SJSA1 (cell line): ENCODE measurements around the gene AASS. TPM values are rescaled to one million over a fixed set of nuclear protein-coding genes. Genes with fewer than 3 reads are reported as not detected.
A peak's percentile ranks its signal among the peaks of the same experiment; 100 is the strongest.
"Not testable (repeated sequence)": the region's sequence is repeated elsewhere in the genome, so short reads cannot be mapped to it uniquely, and the experiment has no call there.

Source experiments
- DNase-seq, 2 experiments: peaks; one replicate each; pipeline ENCODE4 v3.0.0-alpha.2; 2015 to 2020; ENCODE audit warnings: low spot score in 2 of 2, low read depth in 1 of 2
- H3K27ac ChIP-seq: fragments of 250-450 bp; sonication (Bioruptor Pico); 2 replicates; pipeline ENCODE4 v1.5.1; 2020; ENCODE audit warnings: mild to moderate bottlenecking, moderate library complexity
- H3K27me3 ChIP-seq: fragments of 250-450 bp; sonication (Bioruptor Pico); replicated peaks from 2 replicates; pipeline ENCODE4 v1.5.1; 2020; ENCODE audit warnings: mild to moderate bottlenecking, moderate library complexity
- H3K36me3 ChIP-seq: fragments of 250-450 bp; sonication (Bioruptor Pico); 2 replicates; pipeline ENCODE4 v1.5.1; 2020; ENCODE audit warnings: mild to moderate bottlenecking
- H3K4me1 ChIP-seq: fragments of 250-450 bp; sonication (Bioruptor Pico); replicated peaks from 2 replicates; pipeline ENCODE4 v1.6.1; 2021; ENCODE audit warnings: mild to moderate bottlenecking
- H3K4me3 ChIP-seq: fragments of 250-450 bp; sonication (Bioruptor Pico); 2 replicates; pipeline ENCODE4 v1.5.1; 2020; ENCODE audit warnings: mild to moderate bottlenecking
- H3K9me3 ChIP-seq: fragments of 250-450 bp; sonication (Bioruptor Pico); replicated peaks from 2 replicates; pipeline ENCODE4 v1.5.1; 2020; ENCODE audit warnings: mild to moderate bottlenecking
- total RNA-seq: library from RNA; depleted of rRNA; stranded (reverse); fragments of >200 nt; shearing (Covaris generic); gene quantifications from 2 replicates; pipeline ENCODE4 v1.2.3, GENCODE V29; 2014; rRNA removed

AASS gene
- 14.4 and 18.7 TPM in 2 replicates for total RNA-seq

DNA sequence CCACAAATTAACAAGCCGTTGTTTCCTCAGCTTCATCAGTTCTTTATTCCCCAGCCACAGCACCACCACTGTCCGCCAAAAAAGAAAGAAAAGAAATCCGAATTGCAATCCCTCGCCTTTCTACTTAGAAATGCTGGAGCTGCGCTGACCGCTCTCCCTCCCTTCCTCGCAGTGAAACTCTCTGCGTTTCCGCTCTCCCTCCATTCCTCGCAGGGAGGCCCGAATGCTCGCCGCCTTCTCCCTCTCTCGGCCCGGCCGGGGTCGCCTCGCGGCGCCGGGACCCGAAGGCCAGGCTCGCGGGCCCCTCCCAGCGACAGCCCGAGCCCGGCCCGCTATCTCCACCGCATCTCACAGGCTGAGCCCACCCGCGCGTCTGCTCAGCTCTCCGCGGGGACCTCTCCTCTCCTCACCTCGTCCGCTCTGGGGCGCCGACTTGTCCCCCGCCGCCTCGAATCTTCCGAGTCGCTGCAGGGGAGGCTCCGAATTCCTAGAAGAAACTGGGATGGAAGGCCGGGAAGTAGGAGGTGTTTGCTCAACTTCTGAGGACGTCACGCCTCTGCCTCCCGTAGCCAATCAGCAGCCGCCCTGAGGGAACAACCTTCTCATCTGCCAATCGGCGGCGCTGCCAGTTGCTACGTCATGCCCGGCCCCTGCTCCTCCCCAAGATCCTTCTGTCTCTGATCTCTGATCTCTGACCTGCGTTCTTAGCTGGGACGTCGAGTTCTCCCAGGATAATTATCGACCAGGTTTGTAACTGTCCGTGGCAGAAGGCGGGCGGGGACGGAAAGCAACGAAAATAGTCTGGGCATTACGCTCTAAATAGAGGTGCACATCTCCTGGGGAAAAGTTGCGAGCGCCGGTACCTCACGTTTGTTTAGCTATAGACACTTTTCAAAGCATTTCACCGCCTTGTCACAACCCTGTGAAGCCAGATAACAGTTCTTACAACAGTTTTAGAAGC, at the start of gene AASS:
Gene AASS, minus strand, starts transcription at position 499 of the 961 bp plus-strand sequence. CDS start 10,523 bp downstream, outside the sequence.
- H3K27me3 ChIP-seq, result no peaks in the 10 kb centered on the region
- H3K36me3 ChIP-seq, result no peaks in the 10 kb centered on the region
- DNase-seq, result peak; percentile 92 to 96

GRCh38 chr7:122188785-122189184, 44.7 kb upstream of the AASS start:
- DNase-seq, result no peak
- H3K4me3 ChIP-seq, result no peak overlapping the region
- peaks cover 3% of the 10 kb centered on the region; the same call in 1 of the 2 replicates for H3K27me3 ChIP-seq
- no peaks in the 10 kb centered on the region for H3K4me1 ChIP-seq
- H3K36me3 ChIP-seq, result no peaks in the 10 kb centered on the region
- H3K27ac ChIP-seq, result no peak overlapping the region
- H3K9me3 ChIP-seq, result no peaks in the 10 kb centered on the region

More for the DNA sequence above, at the start of gene AASS:
- Histone ChIP-seq H3K27ac (peak within 1 kb of the TSS; percentile 67), H3K9me3 (no peaks in the 10 kb centered on the region), H3K4me3 (peak within 1 kb of the TSS; percentile 79), H3K4me1 (0 out of 2 replicates have a peak, but pooled peaks cover 3% of the 10 kb centered on the region)

DNA sequence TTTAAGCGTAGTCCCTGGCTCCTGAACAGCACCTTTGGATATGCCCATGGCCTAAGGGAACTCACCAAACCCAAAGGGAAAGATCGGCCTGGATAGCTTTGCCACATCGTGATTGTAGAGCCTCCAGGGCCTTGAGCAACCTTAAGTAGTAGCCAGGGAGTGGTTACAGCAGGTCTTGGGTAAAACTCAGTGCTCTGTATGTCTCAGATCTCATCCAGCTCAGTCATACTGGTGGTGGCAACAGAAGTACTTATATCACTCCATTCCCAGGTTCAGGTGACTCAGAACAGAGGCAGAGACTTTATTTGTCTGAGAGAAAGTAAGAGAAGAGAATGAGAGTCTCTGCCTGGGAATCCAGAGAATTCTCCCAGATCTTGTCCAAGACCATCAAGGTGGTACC, 39.1 kb upstream of the AASS start:
- Histone ChIP-seq H3K9me3 (no peaks in the 10 kb centered on the region), H3K4me1 (no peaks in the 10 kb centered on the region), H3K4me3 (no peak overlapping the region), H3K36me3 (no peaks in the 10 kb centered on the region), H3K27me3 (peaks cover 3% of the 10 kb centered on the region; the same call in 1 of the 2 replicates), H3K27ac (no peak overlapping the region)
- no peak for DNase-seq

DNA sequence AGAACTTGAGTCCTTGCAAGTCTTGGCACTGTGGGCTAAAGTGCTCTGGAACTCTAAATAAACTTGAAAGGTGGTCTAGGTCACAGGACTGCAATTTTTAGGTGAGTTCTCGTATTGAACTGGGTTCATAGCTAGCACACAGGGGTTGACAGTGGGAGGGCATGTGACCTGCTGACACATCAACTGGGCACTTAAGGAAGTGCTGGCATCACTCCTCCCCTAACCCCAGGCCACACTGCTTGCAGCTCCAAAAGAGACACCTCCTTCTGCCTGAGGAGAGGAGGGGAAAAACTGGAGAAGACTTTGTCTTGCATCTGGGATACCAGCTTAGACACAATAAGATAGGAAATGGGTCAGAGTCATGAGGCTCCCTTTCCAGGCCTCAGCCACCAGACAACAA, 38.0 kb upstream of the AASS start:
- H3K36me3 ChIP-seq, result no peaks in the 10 kb centered on the region
- H3K4me3 ChIP-seq, result no peak overlapping the region
- H3K4me1 ChIP-seq, result no peaks in the 10 kb centered on the region
- no peaks in the 10 kb centered on the region for H3K9me3 ChIP-seq
- DNase-seq, result no peak
- H3K27ac ChIP-seq, result no peak overlapping the region
- H3K27me3 ChIP-seq, result peaks cover 3% of the 10 kb centered on the region; the same call in 1 of the 2 replicates

- not testable (repeated sequence) for H3K9me3 ChIP-seq, H3K27ac ChIP-seq, H3K4me1 ChIP-seq, H3K27me3 ChIP-seq, H3K4me3 ChIP-seq, H3K36me3 ChIP-seq, DNase-seq
These were observed 28.1 kb upstream of the AASS start for GRCh38 chr7:122172144-122172543.

DNA sequence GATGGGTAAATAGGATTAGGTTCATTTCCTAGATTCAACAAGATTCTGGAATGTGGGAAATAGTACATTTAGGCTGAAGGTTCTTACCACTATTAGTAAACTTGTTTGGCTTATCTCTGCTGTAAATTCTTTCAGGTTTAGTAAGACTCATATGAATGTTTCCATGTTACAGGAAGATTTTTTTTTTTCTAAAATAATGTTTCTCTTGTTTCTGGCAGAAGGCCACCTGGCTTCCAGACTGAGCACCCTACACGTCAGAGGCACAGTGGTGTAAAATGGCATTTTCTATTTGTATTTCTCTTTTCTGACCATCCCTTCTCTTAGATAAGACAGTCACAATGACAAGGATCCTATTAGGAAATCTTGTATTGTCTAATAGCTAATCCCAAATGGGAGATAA, 22.7 kb upstream of the AASS start:
- Histone ChIP-seq H3K27me3 (0 out of 2 replicates have a peak, but pooled peaks cover 3% of the 10 kb centered on the region), H3K36me3 (no peaks in the 10 kb centered on the region), H3K9me3 (no peaks in the 10 kb centered on the region), H3K4me1 (no peaks in the 10 kb centered on the region; the same call in 1 of the 2 replicates), H3K4me3 (no peak overlapping the region), H3K27ac (no peak overlapping the region)
- DNase-seq, result no peak

GRCh38 chr7:122166275-122166674, 22.2 kb upstream of the AASS start:
- Histone ChIP-seq H3K4me3 (no peak overlapping the region), H3K36me3 (no peaks in the 10 kb centered on the region), H3K27ac (no peak overlapping the region), H3K27me3 (0 out of 2 replicates have a peak, but pooled peaks cover 2% of the 10 kb centered on the region), H3K9me3 (no peaks in the 10 kb centered on the region), H3K4me1 (no peaks in the 10 kb centered on the region; the same call in 1 of the 2 replicates)
- DNase-seq, result no peak

DNA sequence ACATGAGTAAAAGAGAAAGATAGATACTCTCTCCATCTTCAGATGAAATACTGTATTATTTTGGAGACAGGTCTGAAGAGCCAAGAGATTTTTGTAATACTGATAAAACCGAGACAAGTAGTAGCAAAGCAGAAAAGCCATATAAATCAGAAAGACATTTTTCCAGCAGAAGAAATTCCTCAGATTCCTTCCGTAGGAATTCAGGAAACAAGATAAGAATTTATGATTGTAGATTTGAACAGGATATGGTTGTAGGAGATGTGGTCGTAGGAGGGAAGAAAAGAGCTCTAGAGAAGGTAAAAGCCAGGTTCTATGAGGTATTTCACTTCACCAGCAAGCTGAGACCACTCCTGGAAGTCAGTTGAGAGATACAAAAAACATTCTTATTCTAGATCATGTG, 17.6 kb upstream of the AASS start:
- H3K4me1 ChIP-seq, result no peaks in the 10 kb centered on the region; the same call in 1 of the 2 replicates
- H3K4me3 ChIP-seq, result no peak overlapping the region
- H3K27ac ChIP-seq, result no peak overlapping the region
- no peaks in the 10 kb centered on the region for H3K27me3 ChIP-seq
- H3K9me3 ChIP-seq, result no peaks in the 10 kb centered on the region
- no peak for DNase-seq
- no peaks in the 10 kb centered on the region for H3K36me3 ChIP-seq

GRCh38 chr7:122155566-122155965, 11.5 kb upstream of the AASS start:
- DNase-seq, result no peak
- no peaks in the 10 kb centered on the region for H3K36me3 ChIP-seq

GRCh38 chr7:122148878-122149277, 4.8 kb upstream of the AASS start:
- Histone ChIP-seq H3K4me1 (no peaks in the 10 kb centered on the region), H3K27ac (no peak overlapping the region), H3K9me3 (no peaks in the 10 kb centered on the region), H3K4me3 (no peak overlapping the region), H3K27me3 (peaks cover 6% of the 10 kb centered on the region), H3K36me3 (no peaks in the 10 kb centered on the region)
- DNase-seq, result no peak

More at GRCh38 chr7:122155566-122155965, 11.5 kb upstream of the AASS start:
- H3K4me3 ChIP-seq, result no peak overlapping the region
- H3K4me1 ChIP-seq, result no peaks in the 10 kb centered on the region
- H3K27me3 ChIP-seq, result peaks cover 6% of the 10 kb centered on the region
- H3K27ac ChIP-seq, result no peak overlapping the region
- H3K9me3 ChIP-seq, result no peaks in the 10 kb centered on the region

GRCh38 chr7:122148081-122148480, 4.0 kb upstream of the AASS start:
- H3K4me1 ChIP-seq, result no peaks in the 10 kb centered on the region
- no peak overlapping the region for H3K4me3 ChIP-seq
- H3K27ac ChIP-seq, result no peak overlapping the region
- no peaks in the 10 kb centered on the region for H3K9me3 ChIP-seq
- no peaks in the 10 kb centered on the region for H3K36me3 ChIP-seq
- no peak for DNase-seq
- peaks cover 6% of the 10 kb centered on the region for H3K27me3 ChIP-seq

GRCh38 chr7:122145937-122146645, 2.0 kb upstream of the AASS start:
- DNase-seq, result no peak
- no peaks in the 10 kb centered on the region for H3K27me3 ChIP-seq
- H3K4me1 ChIP-seq, result 0 out of 2 replicates have a peak, but pooled peaks cover 3% of the 10 kb centered on the region
- H3K4me3 ChIP-seq, result no peak overlapping the region
- H3K9me3 ChIP-seq, result no peaks in the 10 kb centered on the region
- no peaks in the 10 kb centered on the region for H3K36me3 ChIP-seq
- no peak overlapping the region for H3K27ac ChIP-seq

DNA sequence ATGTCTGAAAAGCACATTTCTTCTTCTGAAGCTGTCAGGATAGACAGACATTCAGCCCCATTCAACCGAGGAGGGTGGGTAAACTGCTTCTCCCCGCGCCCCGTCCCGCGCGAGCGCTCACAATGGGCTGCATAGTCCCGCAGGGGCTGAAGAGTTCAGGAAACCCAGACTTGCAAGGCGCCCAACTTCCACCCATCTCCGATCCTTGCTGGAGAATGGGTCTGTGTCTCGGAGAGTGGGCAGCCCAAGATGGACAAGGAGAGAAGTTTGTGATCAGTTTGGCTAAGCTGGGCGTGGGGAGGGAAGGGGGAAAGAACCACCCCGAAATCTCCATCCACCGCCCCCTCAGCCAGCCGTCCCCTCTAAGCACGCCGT, 686 bp downstream of the AASS start:
- 0 out of 2 replicates have a peak, but pooled peaks cover 3% of the 10 kb centered on the region for H3K4me1 ChIP-seq
- no peaks in the 10 kb centered on the region for H3K36me3 ChIP-seq
- peak overlapping the region; percentile 79 for H3K4me3 ChIP-seq
- no peaks in the 10 kb centered on the region for H3K9me3 ChIP-seq
- peak; percentile 44 to 49 for DNase-seq
- H3K27me3 ChIP-seq, result no peaks in the 10 kb centered on the region
- peak overlapping the region; percentile 67 for H3K27ac ChIP-seq

DNA sequence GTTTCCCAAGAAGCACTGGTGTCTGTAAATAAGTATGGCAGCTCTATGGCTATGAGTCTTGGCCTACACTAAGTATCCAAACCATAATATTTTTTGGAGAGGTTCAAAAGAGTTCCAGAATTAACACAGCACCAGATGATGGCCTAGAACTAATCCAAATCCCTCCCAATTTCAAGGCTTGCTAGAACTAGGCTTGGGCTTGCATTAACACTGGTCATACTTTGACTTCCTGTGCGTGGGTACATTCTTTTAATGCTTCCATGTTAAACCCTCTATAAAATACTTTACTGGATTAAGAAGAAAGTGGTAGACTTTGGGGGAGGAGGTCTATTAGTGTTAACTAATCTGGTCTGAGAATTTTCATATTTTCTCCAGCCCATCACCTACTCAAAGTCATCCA, 3.1 kb downstream of the AASS start:
- Histone ChIP-seq H3K27me3 (no peaks in the 10 kb centered on the region), H3K4me1 (peaks cover 10% of the 10 kb centered on the region), H3K27ac (no peak overlapping the region), H3K9me3 (no peaks in the 10 kb centered on the region), H3K36me3 (no peaks in the 10 kb centered on the region), H3K4me3 (no peak overlapping the region)
- no peak for DNase-seq
